ENCODE data around the gene CCRL2. TPM values are rescaled to one million over a fixed set of nuclear protein-coding genes. Genes with fewer than 3 reads are reported as not detected.

CCRL2 gene
- total and polyA plus RNA-seq, 9 of the 15 experiments (the other 6 are each of a cell fraction or from before 2014, with no cell fraction given), result 3.4 to 5.7 (median 4.0) TPM

DNA sequence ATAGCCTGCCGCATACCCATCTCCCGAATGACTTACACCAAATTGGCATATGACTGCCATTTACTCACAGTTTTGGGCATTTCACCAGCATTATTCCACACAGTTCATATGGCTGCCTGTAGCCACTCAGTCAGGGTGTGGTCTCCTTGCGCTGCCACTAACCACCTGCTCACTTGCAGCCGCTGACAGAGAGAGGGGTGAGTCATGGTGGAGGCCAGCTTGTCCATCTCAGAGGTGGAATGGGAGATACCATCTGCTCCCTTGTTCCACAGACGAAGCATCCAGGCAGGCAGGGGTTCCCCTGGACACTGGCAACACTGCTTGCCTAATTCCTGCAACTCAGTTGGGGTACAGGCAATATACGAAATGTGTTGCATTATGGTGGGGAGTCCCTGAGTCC, 15.6 kb downstream of the CCRL2 start (continued):
- peak; percentile 96 for TF ChIP-seq JUN (IDR thresholded peaks at IDR 0.05; ENCODE audit: borderline replicate concordance, low read depth, low read length)
- TF ChIP-seq JUN (CRISPR knock-in tag; IDR thresholded peaks at IDR 0.05; ENCODE audit: borderline replicate concordance), result no peak
- TF ChIP-seq ARID1B (IDR thresholded peaks at IDR 0.05), result peak; percentile 58
- TF ChIP-seq CBX5 (IDR thresholded peaks at IDR 0.05; ENCODE audit: borderline replicate concordance, low read depth), result no peak
- no peak for TF ChIP-seq HDAC6 (IDR thresholded peaks at IDR 0.05; ENCODE audit: low read depth, low read length)
- TF ChIP-seq MITF (IDR thresholded peaks at IDR 0.05), result no peak
- no peak for TF ChIP-seq STAT5A (IDR thresholded peaks at IDR 0.05; ENCODE audit: borderline replicate concordance, low read length)
- TF ChIP-seq, protein P1, sequence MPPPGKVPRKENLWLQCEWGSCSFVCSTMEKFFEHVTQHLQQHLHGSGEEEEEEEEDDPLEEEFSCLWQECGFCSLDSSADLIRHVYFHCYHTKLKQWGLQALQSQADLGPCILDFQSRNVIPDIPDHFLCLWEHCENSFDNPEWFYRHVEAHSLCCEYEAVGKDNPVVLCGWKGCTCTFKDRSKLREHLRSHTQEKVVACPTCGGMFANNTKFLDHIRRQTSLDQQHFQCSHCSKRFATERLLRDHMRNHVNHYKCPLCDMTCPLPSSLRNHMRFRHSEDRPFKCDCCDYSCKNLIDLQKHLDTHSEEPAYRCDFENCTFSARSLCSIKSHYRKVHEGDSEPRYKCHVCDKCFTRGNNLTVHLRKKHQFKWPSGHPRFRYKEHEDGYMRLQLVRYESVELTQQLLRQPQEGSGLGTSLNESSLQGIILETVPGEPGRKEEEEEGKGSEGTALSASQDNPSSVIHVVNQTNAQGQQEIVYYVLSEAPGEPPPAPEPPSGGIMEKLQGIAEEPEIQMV (tag; conservative IDR thresholded peaks at IDR 0.05; ENCODE audit: low read depth), result no peak
- TF ChIP-seq ELK1 (CRISPR knock-in tag; IDR thresholded peaks at IDR 0.05), result no peak
- no peak for TF ChIP-seq CSDE1 (IDR thresholded peaks at IDR 0.05)
- TF ChIP-seq, protein P2, sequence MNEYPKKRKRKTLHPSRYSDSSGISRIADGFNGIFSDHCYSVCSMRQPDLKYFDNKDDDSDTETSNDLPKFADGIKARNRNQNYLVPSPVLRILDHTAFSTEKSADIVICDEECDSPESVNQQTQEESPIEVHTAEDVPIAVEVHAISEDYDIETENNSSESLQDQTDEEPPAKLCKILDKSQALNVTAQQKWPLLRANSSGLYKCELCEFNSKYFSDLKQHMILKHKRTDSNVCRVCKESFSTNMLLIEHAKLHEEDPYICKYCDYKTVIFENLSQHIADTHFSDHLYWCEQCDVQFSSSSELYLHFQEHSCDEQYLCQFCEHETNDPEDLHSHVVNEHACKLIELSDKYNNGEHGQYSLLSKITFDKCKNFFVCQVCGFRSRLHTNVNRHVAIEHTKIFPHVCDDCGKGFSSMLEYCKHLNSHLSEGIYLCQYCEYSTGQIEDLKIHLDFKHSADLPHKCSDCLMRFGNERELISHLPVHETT (CRISPR knock-in tag; conservative IDR thresholded peaks at IDR 0.05 in 1 of 2, IDR thresholded peaks at IDR 0.05 in 1 of 2), result 0 out of 4 replicates have a peak, but pooled peaks of 1 of the 2 experiments have one; percentile 20
- TF ChIP-seq PCBP2 (IDR thresholded peaks at IDR 0.05; ENCODE audit: low read depth, low read length, poor library complexity, severe bottlenecking), result no peak
- TF ChIP-seq, protein P3, sequence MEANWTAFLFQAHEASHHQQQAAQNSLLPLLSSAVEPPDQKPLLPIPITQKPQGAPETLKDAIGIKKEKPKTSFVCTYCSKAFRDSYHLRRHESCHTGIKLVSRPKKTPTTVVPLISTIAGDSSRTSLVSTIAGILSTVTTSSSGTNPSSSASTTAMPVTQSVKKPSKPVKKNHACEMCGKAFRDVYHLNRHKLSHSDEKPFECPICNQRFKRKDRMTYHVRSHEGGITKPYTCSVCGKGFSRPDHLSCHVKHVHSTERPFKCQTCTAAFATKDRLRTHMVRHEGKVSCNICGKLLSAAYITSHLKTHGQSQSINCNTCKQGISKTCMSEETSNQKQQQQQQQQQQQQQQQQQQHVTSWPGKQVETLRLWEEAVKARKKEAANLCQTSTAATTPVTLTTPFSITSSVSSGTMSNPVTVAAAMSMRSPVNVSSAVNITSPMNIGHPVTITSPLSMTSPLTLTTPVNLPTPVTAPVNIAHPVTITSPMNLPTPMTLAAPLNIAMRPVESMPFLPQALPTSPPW (CRISPR knock-in tag; IDR thresholded peaks at IDR 0.05), result peak; percentile 24; the same call in 1 of the 2 replicates
- no peak for TF ChIP-seq RFX1 (IDR thresholded peaks at IDR 0.05)
- TF ChIP-seq JUND (IDR thresholded peaks at IDR 0.05; ENCODE audit: borderline replicate concordance, low read depth, low read length), result peak; percentile 96
- TF ChIP-seq JUND (tag; IDR thresholded peaks at IDR 0.05; ENCODE audit: borderline replicate concordance, low read depth, low read length), result peak; percentile 94; the same call in 2 of the 3 replicates
- TF ChIP-seq CBX8 (IDR thresholded peaks at IDR 0.05; ENCODE audit: borderline replicate concordance, extremely low read depth, low read depth, low read length, poor library complexity, severe bottlenecking), result no peak
- no peak for TF ChIP-seq DDX20 (tag; IDR thresholded peaks at IDR 0.05; ENCODE audit: low read depth)
- no peak for TF ChIP-seq SMAD1 (IDR thresholded peaks at IDR 0.05; ENCODE audit: low read depth, low read length, partially characterized antibody)
- TF ChIP-seq RBM39 (optimal IDR thresholded peaks at IDR 0.05; ENCODE audit: low read depth, low read length), result no peak
- peak; percentile 61 to 64 for TF ChIP-seq NRF1 (conservative IDR thresholded peaks at IDR 0.05 in 1 of 2, IDR thresholded peaks at IDR 0.05 in 1 of 2)
